Raji (cell line): ENCODE measurements around the gene ERICH6.

Experiments
- POLR2A ChIP-seq: IDR thresholded peaks from 2 replicates; pipeline ENCODE4 v1.6.1; 2011; ENCODE audit warnings: low read depth, low read length, control low read depth; ENCODE audit not compliant: insufficient read depth

Gene ERICH6

GRCh38 chr3:150721285-150722130, 17.8 kb upstream of the ERICH6 start:
- TF ChIP-seq POLR2A = no peak

DNA sequence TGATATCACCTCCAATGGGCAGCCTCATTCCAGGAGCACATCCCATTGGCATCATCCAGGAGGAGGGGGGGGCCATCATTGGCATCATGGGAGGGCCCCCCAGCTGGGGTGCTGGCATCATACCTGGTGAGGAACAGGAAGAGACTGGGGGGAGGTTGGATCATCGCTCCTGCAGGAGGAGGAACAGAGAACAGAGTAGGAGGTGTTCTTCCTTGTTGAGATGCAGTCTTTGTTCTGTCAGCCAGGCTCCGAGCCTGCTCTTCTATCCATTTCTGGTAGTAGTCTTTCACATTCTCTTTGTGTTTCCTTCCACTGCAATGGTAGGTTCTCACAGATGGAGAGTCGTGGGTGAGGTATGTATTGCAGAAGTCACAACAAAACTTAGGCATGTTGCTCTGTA, 16.7 kb upstream of the ERICH6 start:
- TF ChIP-seq POLR2A = no peak

- no peak for TF ChIP-seq POLR2A
Observed at GRCh38 chr3:150710097-150710496, 6.4 kb upstream of the ERICH6 start.

DNA sequence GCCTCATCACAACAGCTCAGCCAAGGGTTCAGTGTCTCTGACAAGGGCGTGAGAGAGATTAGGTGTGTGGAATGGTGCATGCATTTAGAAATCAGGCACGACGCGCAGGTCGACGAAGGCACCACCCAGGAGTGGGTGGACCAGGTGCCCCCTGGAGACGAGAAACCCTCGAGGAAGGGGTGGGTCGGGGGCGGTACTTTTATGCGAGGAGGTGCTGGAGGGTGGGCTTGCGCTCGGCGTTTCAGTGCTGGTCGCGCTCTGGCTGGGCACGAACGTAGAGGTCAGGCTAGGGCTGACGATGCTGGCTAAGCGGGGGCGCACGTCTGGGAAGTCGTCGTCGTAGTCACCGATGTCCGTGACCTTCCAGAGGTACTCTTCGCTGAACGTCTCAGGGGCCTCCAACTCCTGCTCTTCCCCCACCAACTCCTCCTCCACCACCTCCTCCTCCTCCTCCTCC, 393 bp downstream of the ERICH6 start:
- TF ChIP-seq POLR2A = no peak

- TF ChIP-seq POLR2A = no peak
Observed at GRCh38 chr3:150699068-150699639, 4.6 kb downstream of the ERICH6 start.

- no peak for TF ChIP-seq POLR2A
Observed at GRCh38 chr3:150697646-150698045, 6.1 kb downstream of the ERICH6 start.

DNA sequence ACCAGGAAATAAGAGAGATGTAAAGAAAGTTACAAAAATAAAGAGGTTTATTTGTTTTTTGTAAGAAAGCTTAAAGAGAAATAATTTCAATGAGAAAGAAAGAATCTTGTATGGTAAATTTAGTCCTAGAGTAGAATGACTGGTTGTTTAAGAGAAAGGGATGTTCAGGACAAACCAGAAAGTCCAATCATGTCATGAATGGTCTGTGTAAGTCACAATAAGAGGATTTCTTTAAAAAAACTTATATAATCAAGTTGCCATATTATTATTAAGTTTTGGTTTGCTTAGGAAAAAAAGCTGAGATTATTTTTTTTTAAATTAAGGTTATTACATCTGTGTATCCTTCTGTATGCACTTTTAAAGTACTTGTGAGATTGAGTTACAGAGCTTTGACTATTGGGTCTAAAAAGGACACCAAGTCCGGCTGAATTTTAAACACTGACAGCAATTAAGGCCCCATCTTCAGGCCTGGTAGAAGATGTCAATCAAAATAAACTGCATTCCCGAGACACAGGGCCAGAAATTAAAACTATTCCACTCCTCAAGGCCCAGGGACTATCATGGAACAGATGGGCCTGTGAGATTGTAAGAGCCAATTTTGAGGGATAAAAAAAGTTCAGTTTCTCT, 12.2 kb downstream of the ERICH6 start:
- no peak for TF ChIP-seq POLR2A

DNA sequence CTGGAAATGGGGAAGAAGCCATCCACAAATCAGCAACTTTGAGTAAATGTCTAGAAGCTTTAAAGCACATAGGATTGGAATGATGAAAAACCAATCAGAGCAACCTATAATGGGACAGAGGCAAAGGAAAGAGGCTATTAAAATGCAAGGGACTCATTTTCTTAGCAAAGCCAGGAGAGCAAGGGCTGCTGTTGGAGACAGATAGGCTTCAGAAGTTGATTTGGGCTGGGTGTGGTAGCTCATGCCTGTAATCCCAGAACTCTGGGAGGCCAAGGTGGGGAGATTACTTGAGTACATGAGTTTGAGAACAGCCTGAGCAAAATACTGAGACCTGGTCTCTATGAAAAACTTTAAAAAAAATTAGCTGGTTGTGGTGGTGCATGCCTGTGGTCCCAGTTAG, 16.1 kb downstream of the ERICH6 start:
- TF ChIP-seq POLR2A = no peak

GRCh38 chr3:150682824-150683223, 20.9 kb downstream of the ERICH6 start:
- no peak for TF ChIP-seq POLR2A

DNA sequence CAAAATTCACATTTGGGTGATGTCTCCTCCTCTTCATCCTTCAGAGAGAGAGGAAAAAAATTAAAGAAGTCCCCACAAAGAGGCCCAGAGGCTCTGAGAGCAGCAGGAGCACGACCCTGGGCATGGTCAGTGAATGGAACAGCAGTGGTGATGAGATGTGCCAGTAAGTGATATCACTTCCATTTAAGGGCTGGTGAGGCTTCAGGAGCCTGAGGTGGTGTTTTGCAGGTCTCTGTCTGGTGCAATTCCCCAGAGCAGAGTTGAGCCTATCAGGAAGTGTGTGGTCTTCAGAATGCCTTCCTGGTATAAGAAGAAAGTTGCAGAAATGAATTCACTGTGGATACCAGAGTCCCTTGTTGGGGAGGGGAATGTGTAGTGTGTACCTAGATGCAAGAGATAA, 21.4 kb downstream of the ERICH6 start:
- TF ChIP-seq POLR2A = no peak

DNA sequence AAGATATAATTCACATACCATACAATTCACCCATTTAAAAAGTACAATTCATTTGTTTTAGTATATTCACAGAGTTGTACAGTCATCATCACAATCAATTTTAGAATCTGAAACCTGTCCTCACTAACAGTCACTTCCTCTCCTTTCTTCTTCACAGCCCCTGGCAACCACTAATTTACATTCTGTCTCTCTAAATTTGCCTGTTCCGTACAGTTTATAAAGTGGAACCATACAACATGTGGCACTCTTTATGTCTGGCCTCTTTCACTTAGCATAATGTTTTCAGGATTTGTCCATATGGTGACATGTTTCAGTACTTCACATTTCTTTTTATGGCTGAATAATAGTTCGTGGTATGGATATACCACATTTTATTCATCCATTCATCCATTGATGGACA, 22.7 kb downstream of the ERICH6 start:
- TF ChIP-seq POLR2A = peak; percentile 35; the same call in 1 of the 2 replicates

- no peak for TF ChIP-seq POLR2A
Observed at GRCh38 chr3:150680562-150680961, 23.2 kb downstream of the ERICH6 start.

GRCh38 chr3:150675587-150675986, 28.1 kb downstream of the ERICH6 start:
- TF ChIP-seq POLR2A = no peak

DNA sequence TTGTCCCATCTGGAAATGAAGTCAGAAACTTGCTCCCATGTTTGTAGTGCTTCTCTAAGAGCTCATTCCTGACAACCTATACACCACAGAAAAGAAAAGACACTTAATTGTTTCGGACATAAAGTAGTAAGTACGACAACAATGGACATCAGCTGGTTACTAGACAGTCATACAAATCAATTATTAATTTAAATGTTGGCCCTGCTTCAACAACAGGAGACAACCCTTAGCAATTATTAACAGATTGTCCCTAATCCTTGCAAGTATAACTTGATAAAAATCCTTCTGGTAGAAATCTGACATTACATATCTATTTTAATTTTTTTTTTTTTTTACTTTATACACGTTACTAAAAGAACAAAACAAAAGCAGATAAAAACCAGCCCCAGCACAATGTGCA, 29.8 kb downstream of the ERICH6 start:
- TF ChIP-seq POLR2A = no peak

GRCh38 chr3:150666167-150666566, 37.6 kb downstream of the ERICH6 start:
- no peak for TF ChIP-seq POLR2A

- no peak for TF ChIP-seq POLR2A
Observed at GRCh38 chr3:150663461-150663860, 40.3 kb downstream of the ERICH6 start.
